ENCODE data around the gene CASZ1.

- no peak for TF ChIP-seq CTCF (IDR thresholded peaks at IDR 0.05; ENCODE audit: insufficient read depth, low read depth, low read length)
- TF ChIP-seq EZH2 (IDR thresholded peaks at IDR 0.05; ENCODE audit: insufficient read depth, low read length) = no peak
These were observed 21.7 kb downstream of the CASZ1 start for GRCh38 chr1:10774615-10775310.
